ENCODE results near the gene KCNK3. TPM values are rescaled to one million over a fixed set of nuclear protein-coding genes. Genes with fewer than 3 reads are reported as not detected.
"Not testable (repeated sequence)": the region's sequence is repeated elsewhere in the genome, so short reads cannot be mapped to it uniquely, and the experiment has no call there.

The KCNK3 gene
- total RNA-seq, 1 experiment from 2014 or later, result 1.1 TPM

DNA sequence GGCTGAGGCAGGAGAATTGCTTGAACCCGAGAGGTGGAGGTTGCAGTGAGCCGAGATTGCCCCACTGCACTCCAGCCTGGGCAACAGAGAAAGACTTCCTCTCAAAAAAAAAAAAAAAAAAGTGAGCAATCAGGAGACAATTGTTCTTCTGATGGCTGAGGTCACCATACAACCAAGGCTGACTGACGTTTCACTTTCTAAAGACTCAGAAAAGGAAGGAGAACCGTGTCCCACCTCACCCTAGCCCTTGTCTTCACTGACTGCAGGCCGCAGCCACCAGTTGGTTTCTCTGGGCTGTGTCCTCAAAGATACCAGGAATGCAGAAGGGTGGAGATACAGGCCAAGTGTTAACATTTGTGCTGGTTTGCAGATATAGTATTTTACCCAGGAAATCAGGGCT lies 63.8 kb downstream of the KCNK3 start:
- DNase-seq (ENCODE audit: low read depth), result no peak

DNA sequence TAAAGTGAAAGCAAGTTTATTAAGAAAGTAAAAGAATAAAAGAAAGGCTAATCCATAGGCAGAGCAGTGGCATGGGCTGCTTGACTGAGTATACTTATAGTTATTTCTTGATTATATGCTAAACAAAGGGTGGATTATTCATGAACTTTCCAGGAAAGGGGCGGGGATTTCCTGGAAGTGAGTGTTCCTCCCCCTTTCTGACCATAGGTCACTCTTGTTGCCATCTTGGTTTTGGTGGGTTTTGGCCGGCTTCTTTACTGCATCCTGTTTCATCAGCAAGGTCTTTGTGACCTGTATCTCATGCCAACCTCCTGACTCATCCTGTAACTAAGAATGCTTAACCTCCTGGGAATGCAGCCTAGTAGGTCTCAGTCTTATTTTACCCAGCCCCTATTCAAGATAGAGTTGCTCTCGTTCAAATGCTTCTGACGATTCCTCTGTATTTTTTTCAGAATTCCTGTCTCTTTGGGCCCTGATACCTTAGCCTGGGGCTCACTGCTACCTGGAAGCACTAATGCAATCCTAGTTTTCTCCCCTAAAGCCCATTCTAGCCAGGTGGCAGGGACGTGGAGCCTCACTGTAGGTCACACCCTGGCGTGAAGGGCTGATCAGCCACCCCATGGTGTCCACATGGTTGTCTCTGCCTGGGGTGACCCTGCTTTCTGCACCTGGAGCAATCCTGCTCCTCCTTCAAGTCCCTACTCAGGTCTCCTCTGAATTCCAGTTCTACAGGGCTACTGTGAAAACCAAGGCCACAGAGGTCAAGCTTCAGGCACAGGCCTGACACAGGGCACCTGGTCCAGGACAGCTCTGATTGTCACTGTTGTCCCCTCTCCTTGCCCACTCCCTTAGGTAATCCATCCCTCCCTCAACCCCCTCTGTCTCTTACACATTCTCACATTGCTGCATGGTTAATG lies 65.6 kb downstream of the KCNK3 start:
- DNase-seq (ENCODE audit: low read depth), result peak; percentile 98

GRCh38 chr2:26758790-26759321 lies 66.3 kb downstream of the KCNK3 start:
- DNase-seq (ENCODE audit: low read depth), result peak; percentile 42

DNA sequence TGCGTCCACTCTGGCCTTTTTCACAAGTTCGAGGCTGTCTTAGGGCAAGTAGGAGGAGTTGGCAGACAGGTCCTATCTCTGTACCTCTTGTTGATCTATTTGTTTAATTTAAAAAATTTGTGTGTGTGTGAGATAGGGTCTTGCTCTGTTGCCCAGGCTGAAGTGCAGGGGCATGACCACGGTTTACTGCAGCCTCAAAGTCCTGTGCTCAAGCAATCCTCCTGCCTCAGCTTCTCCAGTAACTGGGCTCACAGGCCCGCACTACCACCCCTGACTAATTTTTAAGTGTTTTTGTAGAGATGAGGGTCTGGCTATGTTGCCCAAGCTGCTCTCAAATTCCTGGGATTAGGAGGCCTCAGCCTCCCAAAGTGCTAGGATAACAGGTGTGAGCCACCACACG lies 67.3 kb downstream of the KCNK3 start:
- DNase-seq (ENCODE audit: low read depth), result no peak

- DNase-seq (ENCODE audit: low read depth), result not testable (repeated sequence)
Measured at GRCh38 chr2:26760991-26761390, 68.5 kb downstream of the KCNK3 start.

GRCh38 chr2:26763019-26763418 lies 70.5 kb downstream of the KCNK3 start:
- DNase-seq (ENCODE audit: low read depth), result no peak

- DNase-seq (ENCODE audit: low read depth), result peak; percentile 79
Measured at GRCh38 chr2:26764078-26764887, 71.8 kb downstream of the KCNK3 start, which contains the start of gene SLC35F6. SLC35F6 (plus strand) TSS chr2:26764284; CDS start chr2:26764350, 66 bp downstream.

DNA sequence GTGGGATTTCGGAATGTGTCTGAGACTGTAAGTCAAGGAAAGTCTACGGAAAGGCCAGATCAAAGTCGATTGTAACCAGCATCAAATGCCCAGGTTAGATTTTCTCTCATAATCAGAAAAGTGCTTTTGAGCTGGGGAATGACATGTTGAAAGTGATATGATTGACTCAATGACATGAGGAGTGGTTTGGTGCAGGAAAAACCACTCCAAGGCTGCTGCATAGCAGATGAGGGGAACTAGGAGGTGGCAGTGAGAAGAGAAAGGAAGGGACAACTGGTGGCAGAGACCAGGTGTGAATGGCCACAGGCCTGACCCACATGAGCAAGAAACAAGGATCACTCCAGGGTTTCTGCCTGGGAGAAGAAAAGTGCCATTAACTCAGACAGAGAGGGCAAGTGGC lies 72.4 kb downstream of the KCNK3 start:
- DNase-seq (ENCODE audit: low read depth), result no peak

- no peak for DNase-seq (ENCODE audit: low read depth)
Measured at GRCh38 chr2:26765475-26766200, 73.1 kb downstream of the KCNK3 start.

GRCh38 chr2:26767129-26767528 lies 74.6 kb downstream of the KCNK3 start:
- no peak for DNase-seq (ENCODE audit: low read depth)

- DNase-seq (ENCODE audit: low read depth), result no peak
Measured at GRCh38 chr2:26767894-26768487, 75.5 kb downstream of the KCNK3 start.

DNA sequence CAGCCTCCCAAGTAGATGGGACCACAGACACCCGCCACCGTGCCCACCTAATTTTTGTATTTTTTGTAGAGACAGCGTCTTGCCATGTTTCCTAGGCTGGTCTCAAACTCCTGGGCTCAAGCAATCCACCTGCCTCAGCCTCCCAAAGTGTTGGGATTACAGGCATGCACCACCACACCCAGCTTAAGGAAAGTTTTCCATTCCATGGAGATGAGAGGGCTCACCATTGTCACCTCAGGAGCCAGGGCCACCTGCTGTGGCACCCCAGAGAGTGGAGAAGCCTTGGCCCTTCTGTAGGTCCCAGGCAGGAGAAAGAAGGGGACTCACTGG lies 76.2 kb downstream of the KCNK3 start:
- no peak for DNase-seq (ENCODE audit: low read depth)

- peak; percentile 45 for DNase-seq (ENCODE audit: low read depth)
Measured at GRCh38 chr2:26769089-26769761, 76.7 kb downstream of the KCNK3 start.

DNA sequence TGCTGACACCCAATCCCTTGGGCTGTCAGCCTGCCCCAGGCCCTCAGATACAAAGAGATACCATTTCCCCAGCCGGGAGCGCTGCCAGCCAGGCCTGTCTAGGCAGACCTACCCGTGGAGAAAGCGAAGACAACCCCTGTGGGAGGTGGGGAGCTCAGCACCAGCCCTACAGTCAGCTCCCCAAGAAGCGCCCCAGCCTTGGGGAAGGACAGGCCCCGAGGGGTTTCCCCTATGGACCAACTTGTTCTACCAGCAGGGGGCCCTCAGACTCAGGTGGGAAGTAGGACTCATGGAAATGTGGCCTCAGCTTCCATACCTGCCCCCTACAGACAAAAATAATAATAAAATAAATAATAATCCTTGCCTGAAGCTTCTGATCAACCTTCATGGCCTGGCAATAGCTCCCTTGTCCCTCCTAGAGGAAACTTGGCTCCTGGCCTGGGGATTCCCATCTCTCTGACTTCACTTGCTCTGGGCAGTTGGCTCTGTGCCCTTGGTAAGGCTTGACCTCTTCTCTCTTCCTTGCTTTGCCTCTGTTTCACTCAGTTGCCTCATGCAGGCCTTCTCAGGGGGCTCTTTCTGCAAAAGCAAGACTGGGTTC lies 78.6 kb downstream of the KCNK3 start:
- DNase-seq (ENCODE audit: low read depth), result peak; percentile 94

DNA sequence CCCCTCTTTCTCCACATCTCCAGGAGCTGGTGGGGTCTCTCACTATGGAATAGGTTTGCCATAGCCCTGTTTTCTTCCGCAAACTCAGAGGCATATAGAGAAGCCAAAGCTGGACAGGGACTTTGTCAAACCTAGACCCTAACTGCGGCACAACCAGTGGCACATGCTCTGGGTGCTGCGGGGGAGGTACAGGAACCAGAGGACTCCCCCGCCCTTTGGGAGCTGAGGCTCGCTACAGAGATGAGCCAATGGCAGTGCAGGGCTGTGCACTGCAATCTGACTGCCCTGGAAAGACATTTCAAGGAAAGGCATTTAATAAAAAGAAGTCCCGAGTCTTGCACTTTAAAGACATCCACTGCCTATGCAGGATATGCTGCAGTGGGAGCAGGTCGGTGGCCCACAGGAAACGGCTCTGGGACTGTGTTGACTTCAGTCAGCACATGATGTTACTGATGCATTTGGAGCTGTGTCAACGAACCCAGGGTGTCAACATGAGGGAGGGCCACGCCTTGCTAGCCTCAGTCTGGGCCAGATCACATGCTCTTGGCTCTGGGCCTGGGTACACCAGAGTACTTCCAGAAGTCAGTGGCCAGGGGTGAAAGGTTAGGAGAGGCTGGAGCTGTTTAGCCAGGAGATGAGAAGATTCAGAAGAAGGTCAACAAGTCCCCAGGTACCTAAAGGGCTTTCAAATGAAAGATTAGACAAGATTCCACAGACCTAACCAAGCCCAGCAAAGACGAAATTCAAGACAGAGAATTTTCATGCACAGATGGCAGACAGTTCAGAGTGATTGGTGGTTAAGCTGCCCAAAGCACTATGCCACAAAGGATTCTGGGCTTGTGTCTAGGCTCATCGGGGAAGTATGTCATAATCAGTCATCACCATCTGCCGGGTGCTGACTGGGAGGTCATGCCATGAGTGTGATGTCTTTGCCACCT lies 79.8 kb downstream of the KCNK3 start:
- peak; percentile 79 for DNase-seq (ENCODE audit: low read depth)

- no peak for DNase-seq (ENCODE audit: low read depth)
Measured at GRCh38 chr2:26776195-26776800, 83.8 kb downstream of the KCNK3 start.

- DNase-seq (ENCODE audit: low read depth), result no peak
Measured at GRCh38 chr2:26778098-26778497, 85.6 kb downstream of the KCNK3 start.

- no peak for DNase-seq (ENCODE audit: low read depth)
Measured at GRCh38 chr2:26778507-26778906, 86.0 kb downstream of the KCNK3 start.

GRCh38 chr2:26780203-26780760 lies 87.8 kb downstream of the KCNK3 start:
- no peak for DNase-seq (ENCODE audit: low read depth)

Measured in RPMI7951 (cell line).